Thyroid gland (tissue), 4 donors: ENCODE data around the gene OLFML1.

Experiments
- POLR2A ChIP-seq, 2 donors: fragments of 450-650 bp; IDR thresholded peaks; one replicate each; pipeline ENCODE4 v1.6.1; 2017; ENCODE audit warnings: antibody characterized with exemption in 2 of 2, mild to moderate bottlenecking in 2 of 2, moderate library complexity in 1 of 2
- TF ChIP-seq, protein P1 (sequence below), 6 experiments: fragments of 200-600 bp in 3 of 6; fragments of 450-650 bp in 3 of 6; sonication (generic) in 3 of 6; IDR thresholded peaks; one replicate each; pipeline ENCODE4 v1.5.1; 2016 to 2019; ENCODE audit warnings: antibody characterized with exemption in 6 of 6, mild to moderate bottlenecking in 2 of 6, inconsistent platforms in 1 of 6, moderate library complexity in 1 of 6

DNA sequence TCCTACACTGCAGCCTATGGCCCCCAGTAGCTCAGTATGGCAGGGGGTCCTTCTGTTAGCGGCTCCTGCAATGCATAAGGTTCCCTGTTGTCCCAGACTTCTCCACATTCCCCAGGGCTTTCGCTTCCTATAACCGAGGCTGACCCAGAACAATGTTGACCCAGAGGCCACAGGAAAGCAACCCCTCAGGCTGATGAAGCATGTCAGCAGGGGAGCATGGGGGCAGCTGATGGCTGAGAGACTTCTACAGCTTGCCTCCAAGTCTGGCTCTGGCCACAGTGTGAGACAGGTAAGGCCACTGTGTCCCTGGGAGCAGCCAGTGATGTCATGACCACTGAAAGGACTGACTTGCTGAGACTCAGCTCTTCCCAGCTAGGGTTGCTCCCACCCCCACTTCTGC lies 15.9 kb downstream of the OLFML1 start:
- TF ChIP-seq, protein P1, sequence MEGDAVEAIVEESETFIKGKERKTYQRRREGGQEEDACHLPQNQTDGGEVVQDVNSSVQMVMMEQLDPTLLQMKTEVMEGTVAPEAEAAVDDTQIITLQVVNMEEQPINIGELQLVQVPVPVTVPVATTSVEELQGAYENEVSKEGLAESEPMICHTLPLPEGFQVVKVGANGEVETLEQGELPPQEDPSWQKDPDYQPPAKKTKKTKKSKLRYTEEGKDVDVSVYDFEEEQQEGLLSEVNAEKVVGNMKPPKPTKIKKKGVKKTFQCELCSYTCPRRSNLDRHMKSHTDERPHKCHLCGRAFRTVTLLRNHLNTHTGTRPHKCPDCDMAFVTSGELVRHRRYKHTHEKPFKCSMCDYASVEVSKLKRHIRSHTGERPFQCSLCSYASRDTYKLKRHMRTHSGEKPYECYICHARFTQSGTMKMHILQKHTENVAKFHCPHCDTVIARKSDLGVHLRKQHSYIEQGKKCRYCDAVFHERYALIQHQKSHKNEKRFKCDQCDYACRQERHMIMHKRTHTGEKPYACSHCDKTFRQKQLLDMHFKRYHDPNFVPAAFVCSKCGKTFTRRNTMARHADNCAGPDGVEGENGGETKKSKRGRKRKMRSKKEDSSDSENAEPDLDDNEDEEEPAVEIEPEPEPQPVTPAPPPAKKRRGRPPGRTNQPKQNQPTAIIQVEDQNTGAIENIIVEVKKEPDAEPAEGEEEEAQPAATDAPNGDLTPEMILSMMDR (IDR thresholded peaks at IDR 0.05), result no peak
- no peak for TF ChIP-seq POLR2A (IDR thresholded peaks at IDR 0.05)
